ENCODE data around the gene MEGF11.

Gene MEGF11

DNA sequence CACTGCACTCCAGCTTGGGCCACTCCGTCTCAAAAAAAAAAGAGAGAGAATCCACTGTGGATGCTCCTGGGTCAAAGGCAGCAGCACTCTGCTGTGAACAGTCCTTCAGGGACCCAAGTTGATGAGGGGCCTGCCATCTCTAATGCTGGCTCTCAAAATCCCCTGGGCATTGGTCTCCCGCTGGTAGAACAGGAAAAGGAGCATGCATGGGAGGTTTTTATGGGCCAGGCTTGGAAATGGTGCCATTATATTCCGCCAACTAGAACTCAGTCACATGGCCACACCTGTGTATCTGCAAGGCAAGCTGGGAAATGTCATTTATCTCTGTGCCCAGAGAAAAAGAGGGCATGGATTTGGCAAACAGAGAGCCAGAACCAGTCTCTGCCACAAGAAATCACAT, 36.5 kb upstream of the MEGF11 start:
- no peaks in the 10 kb centered on the region for H3K27me3 ChIP-seq (ENCODE audit: insufficient read depth, poor library complexity, severe bottlenecking)
- H3K27ac ChIP-seq (replicated peaks): no peak overlapping the region
- TF ChIP-seq, protein P1, sequence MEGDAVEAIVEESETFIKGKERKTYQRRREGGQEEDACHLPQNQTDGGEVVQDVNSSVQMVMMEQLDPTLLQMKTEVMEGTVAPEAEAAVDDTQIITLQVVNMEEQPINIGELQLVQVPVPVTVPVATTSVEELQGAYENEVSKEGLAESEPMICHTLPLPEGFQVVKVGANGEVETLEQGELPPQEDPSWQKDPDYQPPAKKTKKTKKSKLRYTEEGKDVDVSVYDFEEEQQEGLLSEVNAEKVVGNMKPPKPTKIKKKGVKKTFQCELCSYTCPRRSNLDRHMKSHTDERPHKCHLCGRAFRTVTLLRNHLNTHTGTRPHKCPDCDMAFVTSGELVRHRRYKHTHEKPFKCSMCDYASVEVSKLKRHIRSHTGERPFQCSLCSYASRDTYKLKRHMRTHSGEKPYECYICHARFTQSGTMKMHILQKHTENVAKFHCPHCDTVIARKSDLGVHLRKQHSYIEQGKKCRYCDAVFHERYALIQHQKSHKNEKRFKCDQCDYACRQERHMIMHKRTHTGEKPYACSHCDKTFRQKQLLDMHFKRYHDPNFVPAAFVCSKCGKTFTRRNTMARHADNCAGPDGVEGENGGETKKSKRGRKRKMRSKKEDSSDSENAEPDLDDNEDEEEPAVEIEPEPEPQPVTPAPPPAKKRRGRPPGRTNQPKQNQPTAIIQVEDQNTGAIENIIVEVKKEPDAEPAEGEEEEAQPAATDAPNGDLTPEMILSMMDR (IDR thresholded peaks at IDR 0.05; ENCODE audit: insufficient read depth, low read length): no peak
- TF ChIP-seq GABPA (IDR thresholded peaks at IDR 0.05; ENCODE audit: low read depth): no peak
- TF ChIP-seq, protein P2, sequence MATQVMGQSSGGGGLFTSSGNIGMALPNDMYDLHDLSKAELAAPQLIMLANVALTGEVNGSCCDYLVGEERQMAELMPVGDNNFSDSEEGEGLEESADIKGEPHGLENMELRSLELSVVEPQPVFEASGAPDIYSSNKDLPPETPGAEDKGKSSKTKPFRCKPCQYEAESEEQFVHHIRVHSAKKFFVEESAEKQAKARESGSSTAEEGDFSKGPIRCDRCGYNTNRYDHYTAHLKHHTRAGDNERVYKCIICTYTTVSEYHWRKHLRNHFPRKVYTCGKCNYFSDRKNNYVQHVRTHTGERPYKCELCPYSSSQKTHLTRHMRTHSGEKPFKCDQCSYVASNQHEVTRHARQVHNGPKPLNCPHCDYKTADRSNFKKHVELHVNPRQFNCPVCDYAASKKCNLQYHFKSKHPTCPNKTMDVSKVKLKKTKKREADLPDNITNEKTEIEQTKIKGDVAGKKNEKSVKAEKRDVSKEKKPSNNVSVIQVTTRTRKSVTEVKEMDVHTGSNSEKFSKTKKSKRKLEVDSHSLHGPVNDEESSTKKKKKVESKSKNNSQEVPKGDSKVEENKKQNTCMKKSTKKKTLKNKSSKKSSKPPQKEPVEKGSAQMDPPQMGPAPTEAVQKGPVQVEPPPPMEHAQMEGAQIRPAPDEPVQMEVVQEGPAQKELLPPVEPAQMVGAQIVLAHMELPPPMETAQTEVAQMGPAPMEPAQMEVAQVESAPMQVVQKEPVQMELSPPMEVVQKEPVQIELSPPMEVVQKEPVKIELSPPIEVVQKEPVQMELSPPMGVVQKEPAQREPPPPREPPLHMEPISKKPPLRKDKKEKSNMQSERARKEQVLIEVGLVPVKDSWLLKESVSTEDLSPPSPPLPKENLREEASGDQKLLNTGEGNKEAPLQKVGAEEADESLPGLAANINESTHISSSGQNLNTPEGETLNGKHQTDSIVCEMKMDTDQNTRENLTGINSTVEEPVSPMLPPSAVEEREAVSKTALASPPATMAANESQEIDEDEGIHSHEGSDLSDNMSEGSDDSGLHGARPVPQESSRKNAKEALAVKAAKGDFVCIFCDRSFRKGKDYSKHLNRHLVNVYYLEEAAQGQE (IDR thresholded peaks at IDR 0.05; ENCODE audit: insufficient replicate concordance, low read depth): no peak
- no peak for TF ChIP-seq SPI1 (IDR thresholded peaks at IDR 0.05; ENCODE audit: borderline replicate concordance, low read depth)
- no peak for TF ChIP-seq POLR2AphosphoS5 (IDR thresholded peaks at IDR 0.05; ENCODE audit: low read depth)
- no peak overlapping the region for H3K4me3 ChIP-seq (replicated peaks; ENCODE audit: insufficient read depth, low read length)
- no peak for DNase-seq (ENCODE audit: low read depth in 1 of 2, low spot score in 1 of 2)

DNA sequence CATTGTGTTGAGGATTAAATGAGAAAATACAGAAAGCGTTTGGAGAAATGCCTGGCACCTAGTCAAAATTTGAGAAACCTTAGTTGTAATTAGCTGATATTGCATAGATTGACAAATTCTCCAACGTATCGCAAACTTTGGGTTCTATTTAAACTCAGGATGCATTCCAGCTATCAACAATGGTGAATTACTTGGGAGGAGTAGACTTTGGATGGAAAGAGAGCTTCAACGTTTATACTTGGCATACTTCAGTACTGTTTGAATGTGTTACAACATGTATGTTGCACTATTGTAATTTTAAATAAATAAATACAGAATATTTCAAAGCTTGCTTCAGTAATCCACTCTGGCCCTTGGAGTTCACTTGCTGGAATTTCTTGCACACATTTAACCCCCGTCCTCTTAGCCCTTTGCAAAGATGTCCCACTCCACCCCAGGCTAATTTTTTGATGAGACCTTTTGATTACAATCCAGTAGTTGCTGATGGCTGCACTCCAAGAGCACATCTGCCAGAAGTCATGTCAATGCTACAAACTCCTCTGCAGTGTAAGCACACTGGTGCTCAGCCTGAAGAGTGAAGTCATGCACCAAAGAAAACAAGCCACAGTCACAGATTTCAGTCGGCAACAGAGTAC, 35.1 kb upstream of the MEGF11 start:
- TF ChIP-seq GABPA (IDR thresholded peaks at IDR 0.05; ENCODE audit: low read depth) (no peak), POLR2AphosphoS5 (IDR thresholded peaks at IDR 0.05; ENCODE audit: low read depth) (no peak), SPI1 (IDR thresholded peaks at IDR 0.05; ENCODE audit: borderline replicate concordance, low read depth) (no peak)
- TF ChIP-seq, protein P2 (IDR thresholded peaks at IDR 0.05; ENCODE audit: insufficient replicate concordance, low read depth): no peak
- TF ChIP-seq, protein P1 (IDR thresholded peaks at IDR 0.05; ENCODE audit: insufficient read depth, low read length): no peak
- Histone ChIP-seq H3K4me3 (replicated peaks; ENCODE audit: insufficient read depth, low read length) (no peak overlapping the region), H3K27ac (replicated peaks) (no peak overlapping the region), H3K27me3 (ENCODE audit: insufficient read depth, poor library complexity, severe bottlenecking) (no peaks in the 10 kb centered on the region)
- DNase-seq (ENCODE audit: low read depth in 1 of 2, low spot score in 1 of 2): no peak

DNA sequence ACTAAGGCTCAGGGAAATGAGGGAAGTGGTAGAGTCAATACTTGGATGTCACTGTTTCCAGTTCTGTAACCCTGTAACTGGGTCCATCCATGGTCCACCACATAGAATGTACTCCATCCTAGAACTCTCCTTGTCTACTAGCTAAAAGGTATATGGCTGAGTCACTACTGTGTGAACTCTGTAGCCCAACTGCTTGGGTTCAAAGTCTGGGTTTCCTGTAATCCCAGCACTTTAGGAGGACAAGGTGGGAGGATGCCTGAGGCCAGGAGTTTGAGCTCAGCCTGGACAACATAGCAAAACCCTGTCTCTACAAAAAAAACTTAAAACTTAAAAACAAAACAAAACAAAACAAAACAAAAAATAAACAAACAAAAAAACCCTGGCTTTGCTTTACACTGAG, 34.5 kb upstream of the MEGF11 start:
- H3K4me3 ChIP-seq (replicated peaks; ENCODE audit: insufficient read depth, low read length): no peak overlapping the region
- DNase-seq (ENCODE audit: low read depth in 1 of 2, low spot score in 1 of 2): no peak
- H3K27me3 ChIP-seq (ENCODE audit: insufficient read depth, poor library complexity, severe bottlenecking): no peaks in the 10 kb centered on the region
- H3K27ac ChIP-seq (replicated peaks): no peak overlapping the region
- TF ChIP-seq GABPA (IDR thresholded peaks at IDR 0.05; ENCODE audit: low read depth): no peak
- TF ChIP-seq, protein P2 (IDR thresholded peaks at IDR 0.05; ENCODE audit: insufficient replicate concordance, low read depth): no peak
- no peak for TF ChIP-seq POLR2AphosphoS5 (IDR thresholded peaks at IDR 0.05; ENCODE audit: low read depth)
- TF ChIP-seq, protein P1 (IDR thresholded peaks at IDR 0.05; ENCODE audit: insufficient read depth, low read length): no peak
- no peak for TF ChIP-seq SPI1 (IDR thresholded peaks at IDR 0.05; ENCODE audit: borderline replicate concordance, low read depth)
